Kidney (tissue), 14 donors: ENCODE data around the gene RAP1GAP2. TPM values are rescaled to one million over a fixed set of nuclear protein-coding genes. Genes with fewer than 3 reads are reported as not detected.
A peak's percentile ranks its signal among the peaks of the same experiment; 100 is the strongest.

Source experiments
- DNase-seq, 5 donors: peaks; one replicate each; pipeline ENCODE4 v3.0.0-alpha.2; 2013 to 2020
- FAIRE-seq: peaks from 2 replicates; lab custom pipeline; 2012; peaks lifted over from hg19 to GRCh38; lab: Jason Lieb, UNC
- H3K27ac ChIP-seq, 2 donors: one replicate each; pipeline ENCODE4 v1.7.0; 2013; ENCODE audit warnings: low read depth in 2 of 2, low read length in 2 of 2, inconsistent platforms in 1 of 2
- H3K27me3 ChIP-seq: one replicate; pipeline ENCODE4 v1.7.1; 2013; ENCODE audit warnings: low read length, inconsistent platforms; ENCODE audit not compliant: control insufficient read depth, insufficient read depth
- H3K36me3 ChIP-seq, 3 donors: one replicate each; pipeline versions ENCODE4 v1.7.0 to v1.7.1; 2013; ENCODE audit warnings: low read length in 3 of 3, control low read depth in 1 of 3, inconsistent platforms in 1 of 3; ENCODE audit not compliant: insufficient read depth in 3 of 3, control insufficient read depth in 2 of 3
- H3K4me1 ChIP-seq, 3 donors: one replicate each; pipeline versions ENCODE4 v1.7.0 to v1.7.1; 2013; ENCODE audit warnings: low read length in 3 of 3, inconsistent platforms in 1 of 3, low read depth in 1 of 3; ENCODE audit not compliant: control insufficient read depth in 2 of 3, insufficient read depth in 2 of 3
- H3K4me3 ChIP-seq, 3 donors: one replicate each; pipeline versions ENCODE4 v1.7.0 to v1.8.1; 2013; ENCODE audit warnings: low read length in 3 of 3, control low read depth in 1 of 3, inconsistent platforms in 1 of 3
- H3K9ac ChIP-seq, 3 donors: one replicate each; pipeline versions ENCODE4 v1.7.0 to v1.7.1; 2013; ENCODE audit warnings: low read length in 3 of 3, control low read depth in 1 of 3, inconsistent platforms in 1 of 3
- H3K9me3 ChIP-seq, 3 donors: one replicate each; pipeline versions ENCODE4 v1.7.0 to v1.7.1; 2013; ENCODE audit warnings: low read length in 3 of 3, control low read depth in 1 of 3, inconsistent platforms in 1 of 3; ENCODE audit not compliant: control insufficient read depth in 2 of 3, insufficient read depth in 1 of 3
- CTCF ChIP-seq: IDR thresholded peaks from 3 replicates; pipeline ENCODE4 v1.5.1; 2012; ENCODE audit warnings: mild to moderate bottlenecking, moderate library complexity, borderline replicate concordance; ENCODE audit not compliant: insufficient read depth; ENCODE audit errors: extremely low read depth
- intact Hi-C: fragments of 100-400 bp; cut with DNase I; formaldehyde crosslinking; loops from one replicate; pipeline ENCODE4 v1.11.1; 2022
- polyA plus RNA-seq: library from polyadenylated mRNA; stranded (reverse); fragments of 350-450 nt; fragmentation: Illumina TruSeq; extraction: RNeasy Lipid Tissue Mini Kit (QIAGEN cat#74804); gene quantifications from one replicate; pipeline ENCODE4 v1.2.3, GENCODE V29; 2014; ENCODE audit warnings: low read depth, low replicate concordance; ENCODE audit not compliant: insufficient read depth
- total RNA-seq: library from RNA; stranded (reverse); fragmentation: NEBNext Ultra II Directional; extraction: Animal tissue kit (Norgen Biotek cat#: 25700); gene quantifications from one replicate; pipeline ENCODE4 v1.2.1, GENCODE V29; 2021
- donor health status: control.
- donor health status: control.
- donor health status: control.
- donor health status: control.
- donor health status: control.
- donor health status: DM: yes; HTN: yes; CAD: no.
- donor health status: Normal renal cell carcinoma (clear cell type).

The RAP1GAP2 gene
- total and polyA plus RNA-seq, 2 donors from 2014 or later, result 6.8 to 46.2 TPM

- Histone ChIP-seq H3K9me3 (no peaks in the 10 kb centered on the region), H3K27me3 (no peaks in the 10 kb centered on the region), H3K36me3 (no peaks in the 10 kb centered on the region), H3K4me3 (no peak overlapping the region), H3K9ac (peak overlapping the region in 1 of 3 donors; percentile 26), H3K27ac (peak overlapping the region; percentile 47 to 54), H3K4me1 (peaks cover 0 to 11% (median 0%) of the 10 kb centered on the region in 3 donors)
- DNase-seq (peak in 2 of 5 donors; percentile 40), FAIRE-seq (no peak)
- no peak for TF ChIP-seq CTCF
- intact Hi-C loops, result no loop called here
Measured at GRCh38 chr17:2894782-2895181, 98.5 kb downstream of the RAP1GAP2 start.

GRCh38 chr17:2897605-2898004, 101.4 kb downstream of the RAP1GAP2 start:
- no peak overlapping the region for H3K4me3 ChIP-seq

GRCh38 chr17:2898255-2898926, 102.2 kb downstream of the RAP1GAP2 start:
- Histone ChIP-seq H3K27me3 (no peaks in the 10 kb centered on the region), H3K27ac (peak overlapping the region; percentile 41 to 60), H3K4me1 (peaks cover 0 to 16% (median 4%) of the 10 kb centered on the region in 3 donors), H3K9me3 (no peaks in the 10 kb centered on the region), H3K4me3 (no peak overlapping the region), H3K36me3 (no peaks in the 10 kb centered on the region), H3K9ac (no peak overlapping the region)
- FAIRE-seq (no peak), DNase-seq (no peak)
- TF ChIP-seq CTCF, result no peak
- intact Hi-C loops, result no loop called here

More at GRCh38 chr17:2897605-2898004, 101.4 kb downstream of the RAP1GAP2 start:
- H3K9ac ChIP-seq, result no peak overlapping the region
- H3K27me3 ChIP-seq, result no peaks in the 10 kb centered on the region
- H3K9me3 ChIP-seq, result no peaks in the 10 kb centered on the region
- peak overlapping the region in 1 of 2 donors; percentile 41 for H3K27ac ChIP-seq
- FAIRE-seq (no peak), DNase-seq (no peak)
- TF ChIP-seq CTCF, result no peak
- intact Hi-C loops, result no loop called here
- peaks cover 0 to 16% (median 0%) of the 10 kb centered on the region in 3 donors for H3K4me1 ChIP-seq
- H3K36me3 ChIP-seq, result no peaks in the 10 kb centered on the region
